HFFc6 (cell line): ENCODE data around the gene UAP1. TPM values are rescaled to one million over a fixed set of nuclear protein-coding genes. Genes with fewer than 3 reads are reported as not detected.
"Not testable (repeated sequence)": the region's sequence is repeated elsewhere in the genome, so short reads cannot be mapped to it uniquely, and the experiment has no call there.

ENCODE experiments used
- DNase-seq: peaks from one replicate; pipeline ENCODE4 v3.0.0-alpha.2; 2018
- H3K27ac Mint-ChIP-seq: 2 replicates; pipeline ENCODE4 v1.8.0; 2020; ENCODE audit warnings: mild to moderate bottlenecking, mixed read lengths
- H3K27me3 Mint-ChIP-seq: 2 replicates; pipeline ENCODE4 v1.8.0; 2021; ENCODE audit warnings: mild to moderate bottlenecking, moderate library complexity, mixed read lengths; ENCODE audit not compliant: insufficient read depth
- H3K36me3 Mint-ChIP-seq: 2 replicates; pipeline ENCODE4 v1.8.0; 2021; ENCODE audit warnings: low read depth, mixed read lengths
- H3K4me1 Mint-ChIP-seq: 2 replicates; pipeline ENCODE4 v1.8.0; 2020; ENCODE audit warnings: low read depth, mixed read lengths
- H3K4me3 Mint-ChIP-seq: 2 replicates; pipeline ENCODE4 v1.8.0; 2020; ENCODE audit warnings: mild to moderate bottlenecking, moderate library complexity, mixed read lengths
- H3K9me3 Mint-ChIP-seq: 2 replicates; pipeline ENCODE4 v1.8.0; 2020; ENCODE audit warnings: mild to moderate bottlenecking, mixed read lengths
- total RNA-seq, 6 experiments: library from RNA; stranded (reverse); fragmentation: NEBNext Ultra II Directional; extraction: Animal tissue kit (Norgen Biotek cat#: 25700); gene quantifications; 2 replicates in 1 of 6; 3 replicates in 5 of 6; pipeline ENCODE4 v1.2.3, GENCODE V29; 2021
- TF ChIP-seq, protein P1 (sequence below): fragments of 200-600 bp; sonication (generic); IDR thresholded peaks from 2 replicates; pipeline ENCODE4 v1.5.0; 2021; ENCODE audit warnings: antibody characterized with exemption, mild to moderate bottlenecking

Gene UAP1
- total RNA-seq, 6 experiments from 2014 or later, result 105 to 192 (median 117) TPM

DNA sequence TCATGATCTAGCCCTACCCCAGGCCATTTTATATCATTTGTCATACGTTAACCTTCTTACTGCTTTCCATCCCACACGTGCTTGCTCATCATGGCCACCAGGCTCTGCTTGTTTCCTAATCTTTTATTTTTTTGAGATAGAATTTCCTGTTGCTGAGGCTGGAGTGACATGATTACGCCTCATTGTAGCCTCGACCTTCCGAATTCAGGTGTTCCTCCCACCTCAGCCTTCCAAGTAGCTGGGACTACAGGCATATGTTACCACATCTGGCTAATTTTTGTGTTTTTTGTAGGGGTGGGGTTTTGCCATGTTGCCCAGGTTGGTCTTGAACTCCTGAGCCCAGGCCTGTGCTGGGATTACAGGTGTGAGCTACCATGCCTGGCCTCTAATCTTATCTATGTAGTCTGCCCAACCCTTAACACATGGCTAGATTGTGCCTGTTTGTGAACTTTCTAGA lies 3.3 kb downstream of the UAP1 start:
- Mint-ChIP-seq H3K27ac (peak overlapping the region; percentile 45), H3K36me3 (peaks cover 57% of the 10 kb centered on the region), H3K4me1 (peaks cover 81% of the 10 kb centered on the region), H3K27me3 (peaks cover 4% of the 10 kb centered on the region; the same call in 1 of the 2 replicates), H3K9me3 (no peaks in the 10 kb centered on the region), H3K4me3 (peak overlapping the region; percentile 95)
- no peak for DNase-seq
- TF ChIP-seq, protein P1, sequence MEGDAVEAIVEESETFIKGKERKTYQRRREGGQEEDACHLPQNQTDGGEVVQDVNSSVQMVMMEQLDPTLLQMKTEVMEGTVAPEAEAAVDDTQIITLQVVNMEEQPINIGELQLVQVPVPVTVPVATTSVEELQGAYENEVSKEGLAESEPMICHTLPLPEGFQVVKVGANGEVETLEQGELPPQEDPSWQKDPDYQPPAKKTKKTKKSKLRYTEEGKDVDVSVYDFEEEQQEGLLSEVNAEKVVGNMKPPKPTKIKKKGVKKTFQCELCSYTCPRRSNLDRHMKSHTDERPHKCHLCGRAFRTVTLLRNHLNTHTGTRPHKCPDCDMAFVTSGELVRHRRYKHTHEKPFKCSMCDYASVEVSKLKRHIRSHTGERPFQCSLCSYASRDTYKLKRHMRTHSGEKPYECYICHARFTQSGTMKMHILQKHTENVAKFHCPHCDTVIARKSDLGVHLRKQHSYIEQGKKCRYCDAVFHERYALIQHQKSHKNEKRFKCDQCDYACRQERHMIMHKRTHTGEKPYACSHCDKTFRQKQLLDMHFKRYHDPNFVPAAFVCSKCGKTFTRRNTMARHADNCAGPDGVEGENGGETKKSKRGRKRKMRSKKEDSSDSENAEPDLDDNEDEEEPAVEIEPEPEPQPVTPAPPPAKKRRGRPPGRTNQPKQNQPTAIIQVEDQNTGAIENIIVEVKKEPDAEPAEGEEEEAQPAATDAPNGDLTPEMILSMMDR, result peak; percentile 42

DNA sequence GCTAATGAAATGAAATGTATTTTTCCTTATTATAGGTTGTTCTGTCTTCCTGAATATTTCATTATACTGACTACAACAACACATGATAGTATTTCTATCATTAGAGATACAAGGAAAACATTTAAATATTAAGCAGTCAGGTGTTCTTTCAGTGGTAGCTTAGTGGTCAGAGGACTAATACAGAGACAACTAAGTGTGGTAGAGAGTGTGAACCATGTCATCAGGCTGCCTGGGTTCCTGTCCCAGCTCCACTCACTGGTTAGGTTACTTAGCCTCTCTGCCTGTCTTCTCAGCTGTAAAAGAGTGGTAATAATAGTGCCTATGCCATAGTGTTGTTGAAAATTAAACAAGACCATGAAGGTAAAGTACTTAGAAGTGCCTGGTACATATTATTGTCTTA lies 3.9 kb downstream of the UAP1 start:
- no peak for DNase-seq
- Mint-ChIP-seq H3K9me3 (no peaks in the 10 kb centered on the region), H3K4me1 (peaks cover 80% of the 10 kb centered on the region), H3K27ac (no peak overlapping the region), H3K27me3 (peaks cover 4% of the 10 kb centered on the region; the same call in 1 of the 2 replicates), H3K36me3 (peaks cover 60% of the 10 kb centered on the region), H3K4me3 (peak overlapping the region; percentile 95)
- TF ChIP-seq, protein P1, result no peak

DNA sequence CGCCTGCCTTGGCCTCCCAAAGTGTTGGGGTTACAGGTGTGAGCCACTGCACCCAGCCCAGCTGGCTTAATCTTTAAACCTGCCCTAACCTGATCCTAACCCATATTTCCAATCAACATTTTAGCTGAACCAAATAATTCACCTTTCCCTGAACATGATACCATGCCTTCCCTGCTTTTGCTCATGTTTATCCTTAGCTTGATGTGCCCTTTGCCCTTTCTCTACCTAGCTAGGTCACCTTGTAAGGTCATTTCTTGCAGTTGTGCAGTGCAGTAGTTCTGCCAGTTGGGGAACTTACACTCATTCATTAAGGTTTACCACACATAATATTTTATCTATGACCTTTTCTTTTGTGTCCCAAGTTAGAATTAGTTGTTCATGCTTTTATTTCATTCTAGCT lies 5.3 kb downstream of the UAP1 start:
- H3K9me3 Mint-ChIP-seq, result no peaks in the 10 kb centered on the region
- TF ChIP-seq, protein P1, result 0 out of 2 replicates have a peak, but pooled peaks have one; percentile 17
- no peak overlapping the region for H3K4me3 Mint-ChIP-seq
- H3K27me3 Mint-ChIP-seq, result peaks cover 2% of the 10 kb centered on the region
- DNase-seq, result no peak
- H3K27ac Mint-ChIP-seq, result peak overlapping the region; percentile 12
- peaks cover 62% of the 10 kb centered on the region for H3K36me3 Mint-ChIP-seq
- peaks cover 87% of the 10 kb centered on the region for H3K4me1 Mint-ChIP-seq

DNA sequence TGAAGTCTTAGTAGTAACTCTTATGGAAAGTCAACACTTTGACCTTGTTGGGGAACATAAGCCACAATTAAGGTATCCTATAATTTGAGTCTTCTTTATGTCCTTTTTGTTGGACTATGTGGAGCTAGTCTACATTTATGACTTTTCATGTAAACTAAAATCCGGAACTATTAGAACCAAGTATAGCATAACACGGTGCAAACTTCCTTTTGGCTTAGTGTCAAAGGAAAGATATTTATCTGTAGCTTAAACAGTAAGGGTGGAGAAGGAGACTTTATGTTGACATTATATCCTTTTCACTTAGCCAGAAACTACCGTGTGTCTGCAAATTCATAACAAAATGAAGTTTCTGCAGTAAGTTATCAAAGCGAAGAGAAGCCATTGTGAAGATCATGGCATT lies 7.3 kb downstream of the UAP1 start:
- Mint-ChIP-seq H3K27me3 (no peaks in the 10 kb centered on the region; the same call in 1 of the 2 replicates), H3K9me3 (no peaks in the 10 kb centered on the region), H3K4me3 (no peak overlapping the region), H3K36me3 (peaks cover 58% of the 10 kb centered on the region), H3K27ac (peak overlapping the region; percentile 15), H3K4me1 (peaks cover 91% of the 10 kb centered on the region)
- DNase-seq, result no peak
- TF ChIP-seq, protein P1, result no peak

DNA sequence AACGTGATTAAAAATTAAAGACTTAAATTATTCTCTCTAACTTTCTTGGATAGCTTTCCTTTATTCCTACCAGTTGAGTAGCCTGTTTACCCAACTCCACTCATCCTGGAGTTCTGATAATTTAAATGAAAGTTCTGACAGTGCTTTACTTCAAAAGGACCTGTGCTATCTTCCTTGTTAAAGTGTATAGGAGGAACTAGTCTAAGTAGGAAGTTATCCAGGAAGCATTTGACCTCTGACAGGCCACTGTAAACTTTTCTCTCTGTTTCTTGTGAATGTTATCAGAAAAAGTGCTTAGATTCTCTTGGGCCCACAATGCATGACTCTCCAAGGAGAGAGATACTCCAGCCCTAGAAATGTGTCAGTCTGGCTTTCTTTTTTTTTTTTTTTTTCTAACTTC lies 9.2 kb downstream of the UAP1 start:
- Mint-ChIP-seq H3K4me1 (peaks cover 72% of the 10 kb centered on the region), H3K27me3 (peaks cover 2% of the 10 kb centered on the region), H3K4me3 (no peak overlapping the region), H3K9me3 (no peaks in the 10 kb centered on the region), H3K36me3 (peaks cover 47% of the 10 kb centered on the region), H3K27ac (peak overlapping the region; percentile 36; the same call in 1 of the 2 replicates)
- DNase-seq, result no peak
- TF ChIP-seq, protein P1, result no peak

DNA sequence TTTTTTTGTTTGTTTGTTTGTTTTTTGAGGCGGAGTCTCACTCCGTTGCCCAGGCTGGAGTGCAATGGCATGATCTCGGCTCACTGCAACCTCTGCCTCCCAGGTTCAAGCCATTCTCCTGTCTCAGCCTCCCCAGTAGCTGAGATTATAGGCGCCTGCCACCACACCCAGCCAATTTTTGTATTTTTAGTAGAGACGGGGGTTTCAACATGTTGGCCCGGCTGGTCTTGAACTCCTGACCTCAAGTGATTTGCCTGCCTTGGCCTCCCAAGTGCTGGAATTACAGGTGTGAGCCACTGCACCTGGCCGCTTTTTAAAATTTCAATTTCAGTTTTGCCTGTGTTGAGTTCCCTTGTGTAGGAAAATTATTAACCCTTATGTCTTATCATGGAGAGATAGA lies 9.6 kb downstream of the UAP1 start:
- DNase-seq, H3K27me3 Mint-ChIP-seq, H3K27ac Mint-ChIP-seq, H3K4me3 Mint-ChIP-seq, H3K9me3 Mint-ChIP-seq: not testable (repeated sequence)
- Mint-ChIP-seq H3K4me1 (peaks cover 68% of the 10 kb centered on the region), H3K36me3 (peaks cover 50% of the 10 kb centered on the region)
